ENCODE measurements around the gene SPSB1.

DNA sequence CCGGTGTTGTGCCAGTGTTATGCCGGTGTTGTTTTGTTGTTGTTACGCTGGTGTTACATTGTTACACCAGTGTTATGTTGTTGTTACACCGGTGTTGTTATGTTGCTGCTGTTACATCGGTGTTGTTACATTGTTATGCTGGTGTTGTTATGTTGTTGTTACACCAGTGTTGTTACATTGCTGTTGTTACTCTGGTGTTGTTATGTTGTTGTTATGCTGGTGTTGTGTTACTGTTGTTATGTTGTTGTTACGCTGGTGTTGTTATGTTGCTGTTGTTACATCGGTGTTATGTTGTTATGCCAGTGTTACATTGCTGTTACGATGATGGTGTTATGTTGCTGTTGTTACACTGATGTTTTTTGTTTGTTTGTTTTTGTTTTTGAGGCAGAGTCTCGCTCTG, 34.1 kb upstream of the SPSB1 start:
- TF ChIP-seq, protein P1, sequence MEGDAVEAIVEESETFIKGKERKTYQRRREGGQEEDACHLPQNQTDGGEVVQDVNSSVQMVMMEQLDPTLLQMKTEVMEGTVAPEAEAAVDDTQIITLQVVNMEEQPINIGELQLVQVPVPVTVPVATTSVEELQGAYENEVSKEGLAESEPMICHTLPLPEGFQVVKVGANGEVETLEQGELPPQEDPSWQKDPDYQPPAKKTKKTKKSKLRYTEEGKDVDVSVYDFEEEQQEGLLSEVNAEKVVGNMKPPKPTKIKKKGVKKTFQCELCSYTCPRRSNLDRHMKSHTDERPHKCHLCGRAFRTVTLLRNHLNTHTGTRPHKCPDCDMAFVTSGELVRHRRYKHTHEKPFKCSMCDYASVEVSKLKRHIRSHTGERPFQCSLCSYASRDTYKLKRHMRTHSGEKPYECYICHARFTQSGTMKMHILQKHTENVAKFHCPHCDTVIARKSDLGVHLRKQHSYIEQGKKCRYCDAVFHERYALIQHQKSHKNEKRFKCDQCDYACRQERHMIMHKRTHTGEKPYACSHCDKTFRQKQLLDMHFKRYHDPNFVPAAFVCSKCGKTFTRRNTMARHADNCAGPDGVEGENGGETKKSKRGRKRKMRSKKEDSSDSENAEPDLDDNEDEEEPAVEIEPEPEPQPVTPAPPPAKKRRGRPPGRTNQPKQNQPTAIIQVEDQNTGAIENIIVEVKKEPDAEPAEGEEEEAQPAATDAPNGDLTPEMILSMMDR (optimal IDR thresholded peaks at IDR 0.05 in 1 of 3, IDR thresholded peaks at IDR 0.05 in 1 of 3, conservative IDR thresholded peaks at IDR 0.05 in 1 of 3; ENCODE audit: extremely low read depth in 1 of 3, insufficient read depth in 2 of 3, low read length in 3 of 3): no peak
- no peak for TF ChIP-seq EZH2 (IDR thresholded peaks at IDR 0.05; ENCODE audit: low read length)

Measured in keratinocyte (primary cell).